Fibroblast of pulmonary artery (primary cell): Measurements from ENCODE around the gene PVALEF.

ENCODE experiments used
- DNase-seq: peaks from one replicate; pipeline ENCODE4 v3.0.0-alpha.2; 2010; ENCODE audit warnings: low read depth
- H3K4me3 ChIP-seq: replicated peaks from 2 replicates; pipeline ENCODE4 v1.5.1; 2011; ENCODE audit warnings: low read depth, mild to moderate bottlenecking, control low read depth, low read length, moderate library complexity
- TF ChIP-seq, protein P1 (sequence below): IDR thresholded peaks from 2 replicates; pipeline ENCODE4 v1.5.1; 2011; ENCODE audit warnings: mild to moderate bottlenecking, control low read depth, low read length, inconsistent platforms; ENCODE audit errors: missing control alignments

PVALEF gene

GRCh38 chr17:81218991-81219390 is 53.7 kb downstream of the PVALEF start:
- DNase-seq = no peak
- TF ChIP-seq, protein P1, sequence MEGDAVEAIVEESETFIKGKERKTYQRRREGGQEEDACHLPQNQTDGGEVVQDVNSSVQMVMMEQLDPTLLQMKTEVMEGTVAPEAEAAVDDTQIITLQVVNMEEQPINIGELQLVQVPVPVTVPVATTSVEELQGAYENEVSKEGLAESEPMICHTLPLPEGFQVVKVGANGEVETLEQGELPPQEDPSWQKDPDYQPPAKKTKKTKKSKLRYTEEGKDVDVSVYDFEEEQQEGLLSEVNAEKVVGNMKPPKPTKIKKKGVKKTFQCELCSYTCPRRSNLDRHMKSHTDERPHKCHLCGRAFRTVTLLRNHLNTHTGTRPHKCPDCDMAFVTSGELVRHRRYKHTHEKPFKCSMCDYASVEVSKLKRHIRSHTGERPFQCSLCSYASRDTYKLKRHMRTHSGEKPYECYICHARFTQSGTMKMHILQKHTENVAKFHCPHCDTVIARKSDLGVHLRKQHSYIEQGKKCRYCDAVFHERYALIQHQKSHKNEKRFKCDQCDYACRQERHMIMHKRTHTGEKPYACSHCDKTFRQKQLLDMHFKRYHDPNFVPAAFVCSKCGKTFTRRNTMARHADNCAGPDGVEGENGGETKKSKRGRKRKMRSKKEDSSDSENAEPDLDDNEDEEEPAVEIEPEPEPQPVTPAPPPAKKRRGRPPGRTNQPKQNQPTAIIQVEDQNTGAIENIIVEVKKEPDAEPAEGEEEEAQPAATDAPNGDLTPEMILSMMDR = no peak
- no peak overlapping the region for H3K4me3 ChIP-seq

DNA sequence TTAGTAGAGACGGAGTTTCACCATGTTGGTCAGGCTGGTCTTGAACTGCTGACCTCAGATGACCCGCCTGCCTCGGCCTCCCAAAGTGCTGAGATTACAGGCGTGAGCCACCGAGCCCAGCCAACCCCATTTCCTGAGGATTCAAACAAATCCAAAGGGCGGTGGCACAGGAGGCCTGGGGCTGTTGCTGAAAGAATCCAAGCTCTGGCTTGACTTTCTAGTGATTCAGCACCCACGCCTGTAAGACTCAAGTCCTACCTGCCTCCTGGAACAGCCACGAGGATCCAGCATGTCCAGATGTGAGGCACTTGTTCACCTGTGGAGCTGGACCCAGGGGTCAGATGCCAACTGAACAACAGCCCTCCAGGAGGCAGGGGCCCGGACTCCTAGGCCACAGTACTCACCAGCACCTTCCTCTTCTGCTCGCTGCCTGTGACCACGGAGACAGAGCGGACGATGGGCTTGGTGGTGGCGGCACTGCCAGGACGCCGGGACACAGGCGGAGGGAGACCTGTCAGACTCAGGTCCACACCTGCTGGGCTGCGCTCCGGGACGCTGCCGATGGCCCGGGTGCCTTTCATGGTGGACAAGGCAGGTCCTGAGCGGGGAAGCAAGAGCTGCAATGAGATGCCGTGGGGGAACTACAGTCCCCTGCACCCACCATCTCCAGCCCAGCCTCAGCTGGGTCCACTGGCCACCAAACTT is 54.3 kb downstream of the PVALEF start:
- H3K4me3 ChIP-seq = no peak overlapping the region
- no peak for DNase-seq
- TF ChIP-seq, protein P1 = no peak

- no peak for DNase-seq
- peak overlapping the region; percentile 69 for H3K4me3 ChIP-seq
- TF ChIP-seq, protein P1 = no peak
Measured at GRCh38 chr17:81221371-81221841, 56.1 kb downstream of the PVALEF start.

DNA sequence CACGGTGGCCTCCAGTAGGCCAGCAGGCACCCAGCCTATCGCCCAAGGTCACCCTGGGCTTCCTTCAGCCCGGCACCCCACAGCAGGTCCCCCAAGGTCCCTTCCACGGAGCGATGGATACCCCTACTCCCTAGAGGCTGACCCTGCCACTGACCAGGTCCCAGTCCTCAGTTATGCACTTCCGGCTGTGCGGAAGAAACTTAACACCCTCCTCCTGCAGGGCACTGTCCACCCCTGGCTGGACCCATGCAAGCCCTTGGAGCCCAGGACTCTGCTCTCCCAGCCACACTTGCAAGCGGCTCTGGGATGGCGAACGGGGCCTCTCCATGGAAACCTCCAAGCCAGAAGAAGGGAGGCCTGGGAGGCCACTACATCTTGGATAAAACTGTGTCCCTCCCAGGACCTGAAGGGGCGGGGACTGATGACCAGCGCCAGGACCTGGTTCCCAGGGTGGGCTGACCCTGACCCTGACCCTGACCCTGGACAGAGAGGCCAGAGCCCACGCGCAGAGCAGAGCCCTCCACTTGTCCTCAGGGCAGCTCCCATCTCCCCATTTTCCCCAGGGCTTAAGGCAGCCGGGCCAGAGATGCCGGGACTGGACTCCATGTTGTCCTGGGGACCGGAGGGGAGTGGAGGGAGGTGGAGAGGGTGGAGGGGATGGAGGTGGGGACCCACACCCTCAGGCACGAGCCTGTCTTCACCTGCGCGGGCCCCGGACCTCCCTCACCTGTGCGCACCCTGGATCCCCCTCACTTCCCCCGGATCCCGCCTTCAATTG is 56.7 kb downstream of the PVALEF start:
- DNase-seq = no peak
- H3K4me3 ChIP-seq = peak overlapping the region; percentile 69
- TF ChIP-seq, protein P1 = no peak

DNA sequence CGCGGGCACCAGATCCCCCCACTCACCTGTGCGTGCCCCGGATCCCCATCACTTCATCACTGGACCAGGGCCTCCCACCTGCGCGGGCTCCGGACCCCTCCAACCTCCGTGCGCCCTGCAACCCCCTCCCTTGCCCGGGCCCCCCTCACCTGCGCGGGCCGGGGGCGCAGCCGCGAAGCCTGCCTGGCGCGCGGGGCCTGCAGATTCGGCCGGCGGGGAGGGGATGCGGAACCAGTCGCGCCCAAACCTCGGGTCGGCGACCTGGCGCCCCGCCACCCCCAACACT is 57.3 kb downstream of the PVALEF start:
- TF ChIP-seq, protein P1 = no peak
- DNase-seq = no peak
- peak overlapping the region; percentile 69 for H3K4me3 ChIP-seq

DNA sequence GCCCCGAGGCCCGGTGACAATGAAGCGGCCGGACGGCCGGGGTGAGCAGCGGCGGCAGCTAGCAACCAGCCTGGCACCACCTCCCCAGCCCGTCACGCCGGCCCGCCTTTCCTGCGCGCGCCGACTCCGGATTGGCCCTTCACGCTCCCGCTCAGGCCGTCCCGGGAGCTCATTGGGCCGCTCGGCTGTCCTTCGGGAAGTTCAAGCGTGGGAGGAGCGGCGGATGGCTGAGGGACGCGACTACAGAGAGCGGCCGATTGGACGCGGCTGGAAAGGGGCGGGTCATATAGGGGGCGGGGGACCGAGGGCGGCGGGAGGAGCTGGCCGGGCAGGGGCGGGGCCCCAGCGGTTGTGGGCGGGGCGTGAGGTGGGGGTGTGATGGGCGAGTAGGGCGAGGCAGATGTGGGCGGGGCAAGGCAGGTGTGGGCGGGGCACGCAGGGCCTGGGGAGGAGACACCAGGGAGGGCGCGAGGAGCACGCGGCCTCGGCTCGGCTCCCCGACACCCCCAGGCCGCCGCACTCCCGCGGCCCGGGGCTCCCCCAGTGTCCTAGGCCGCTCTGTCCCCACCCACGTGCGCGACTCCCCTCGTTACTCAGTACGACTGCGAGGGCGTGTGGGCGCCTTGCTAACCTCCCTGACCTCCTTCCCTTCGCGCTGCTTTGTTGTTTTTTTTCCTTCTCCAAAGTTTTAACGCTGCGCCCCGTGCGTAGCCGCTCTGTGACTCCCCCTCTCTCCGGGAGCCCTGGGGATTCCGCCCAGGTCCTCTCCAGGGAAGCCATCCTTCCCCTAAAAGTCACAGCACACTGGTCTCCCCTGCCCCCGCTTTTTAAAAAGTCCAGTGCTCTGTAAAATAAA is 57.8 kb downstream of the PVALEF start, which contains the start of gene CEP131:
CEP131 (minus strand) TSS at position 60 of the 856 bp plus-strand sequence. CDS start 2,909 bp downstream, outside the sequence.
- TF ChIP-seq, protein P1 = no peak
- peak; percentile 98 for DNase-seq
- peak within 1 kb of the TSS; percentile 69 for H3K4me3 ChIP-seq
